GM18861 (cell line): ENCODE measurements around the gene RANGAP1.
"Not testable (repeated sequence)": the region's sequence is repeated elsewhere in the genome, so short reads cannot be mapped to it uniquely, and the experiment has no call there.

Source experiments
- ATAC-seq: cut with Tn5 transposase; IDR thresholded peaks from one replicate; pipeline ENCODE4 v1.9.1; 2021; ENCODE audit not compliant: unreplicated experiment

RANGAP1 gene

DNA sequence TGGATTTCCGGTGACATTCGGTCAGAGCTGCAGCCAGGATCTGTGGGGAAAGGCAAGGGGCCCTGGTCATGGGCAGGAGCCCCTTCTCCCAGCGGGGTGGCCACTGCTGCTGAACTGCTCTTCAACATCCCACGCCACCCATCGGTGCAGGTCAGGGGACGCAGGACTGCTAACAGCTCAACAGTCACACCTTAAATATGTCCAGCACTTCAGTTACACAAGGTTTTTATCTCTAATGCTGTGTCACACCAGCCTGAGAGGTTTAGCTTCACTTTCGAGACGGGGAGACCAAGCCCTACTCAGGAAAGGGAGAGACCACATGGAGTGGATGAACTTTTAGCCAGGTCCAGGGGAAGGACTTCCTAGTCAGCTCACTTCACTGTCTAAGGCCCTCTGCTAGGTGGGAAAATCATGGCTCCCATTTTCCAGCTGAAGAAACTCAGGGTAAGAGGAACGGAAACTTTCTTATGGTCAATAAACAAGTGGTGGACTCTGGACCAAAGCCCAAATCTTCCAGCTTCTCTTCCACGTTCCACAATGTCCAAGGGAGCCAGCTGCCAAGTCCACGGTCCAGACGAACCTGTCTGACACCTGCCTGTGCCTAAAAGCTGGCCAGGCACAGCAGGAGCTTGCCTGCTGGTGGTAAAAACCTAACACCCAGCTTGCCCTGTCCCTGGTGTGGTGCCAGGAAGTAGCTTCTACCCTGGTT lies 24.3 kb downstream of the RANGAP1 start:
- no peak for ATAC-seq

DNA sequence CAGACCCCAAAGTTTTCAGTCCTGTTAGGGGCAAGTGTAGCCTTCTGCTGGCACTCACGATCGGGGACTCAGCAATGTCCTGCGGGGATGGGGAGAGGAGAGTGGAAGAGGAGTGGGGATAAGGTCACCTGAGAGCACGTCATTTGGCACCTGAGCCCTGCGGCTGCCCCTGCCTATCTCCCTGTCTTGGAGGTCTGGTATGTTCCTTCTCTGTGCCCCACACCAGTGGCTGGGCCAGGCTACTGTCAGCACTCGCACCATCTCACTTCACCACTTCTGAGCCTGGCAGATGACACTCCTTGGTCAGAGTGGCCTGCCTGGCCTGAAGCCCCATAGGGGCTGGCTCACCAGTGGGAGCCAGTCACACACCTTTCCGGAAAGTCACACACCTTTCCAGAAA lies 25.1 kb downstream of the RANGAP1 start:
- no peak for ATAC-seq

DNA sequence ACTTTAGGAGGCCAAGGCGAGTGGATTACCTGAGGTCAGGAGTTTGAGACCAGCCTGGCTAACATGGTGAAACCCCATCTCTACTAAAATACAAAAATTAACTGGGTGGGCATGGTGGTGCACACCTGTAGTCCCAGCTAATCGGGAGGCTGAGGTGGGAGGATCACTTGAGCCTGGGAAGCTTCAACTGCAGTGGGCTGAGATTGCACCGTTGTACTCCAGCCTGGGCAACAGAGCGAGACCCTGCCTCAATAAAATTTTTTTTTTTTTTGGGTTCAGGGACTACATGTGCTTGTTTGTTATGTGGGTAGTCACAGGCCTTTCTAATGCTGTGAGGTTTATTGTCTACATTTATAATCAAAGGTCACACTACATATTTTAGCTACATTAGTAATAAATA lies 26.2 kb downstream of the RANGAP1 start:
- not testable (repeated sequence) for ATAC-seq

DNA sequence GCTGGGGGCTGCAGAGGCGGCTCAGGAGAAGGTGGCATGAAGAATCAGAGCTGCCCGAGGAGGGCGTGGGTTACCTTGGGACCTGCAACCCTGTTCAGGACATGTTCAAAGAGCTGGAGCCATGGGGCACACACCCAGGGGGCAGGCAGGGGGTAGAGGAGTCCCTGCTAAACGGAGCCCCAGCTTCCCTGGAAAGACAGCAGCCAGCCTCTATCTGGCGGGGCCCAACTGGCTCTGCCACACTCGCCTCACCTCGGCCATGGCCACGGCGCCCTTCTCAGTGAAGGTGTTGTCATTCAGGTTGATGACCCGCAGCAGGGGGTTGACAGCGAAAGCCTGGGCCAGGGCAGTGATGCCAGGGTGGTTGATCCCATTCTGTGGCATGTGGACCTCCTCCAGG lies 28.3 kb downstream of the RANGAP1 start:
- ATAC-seq: no peak

DNA sequence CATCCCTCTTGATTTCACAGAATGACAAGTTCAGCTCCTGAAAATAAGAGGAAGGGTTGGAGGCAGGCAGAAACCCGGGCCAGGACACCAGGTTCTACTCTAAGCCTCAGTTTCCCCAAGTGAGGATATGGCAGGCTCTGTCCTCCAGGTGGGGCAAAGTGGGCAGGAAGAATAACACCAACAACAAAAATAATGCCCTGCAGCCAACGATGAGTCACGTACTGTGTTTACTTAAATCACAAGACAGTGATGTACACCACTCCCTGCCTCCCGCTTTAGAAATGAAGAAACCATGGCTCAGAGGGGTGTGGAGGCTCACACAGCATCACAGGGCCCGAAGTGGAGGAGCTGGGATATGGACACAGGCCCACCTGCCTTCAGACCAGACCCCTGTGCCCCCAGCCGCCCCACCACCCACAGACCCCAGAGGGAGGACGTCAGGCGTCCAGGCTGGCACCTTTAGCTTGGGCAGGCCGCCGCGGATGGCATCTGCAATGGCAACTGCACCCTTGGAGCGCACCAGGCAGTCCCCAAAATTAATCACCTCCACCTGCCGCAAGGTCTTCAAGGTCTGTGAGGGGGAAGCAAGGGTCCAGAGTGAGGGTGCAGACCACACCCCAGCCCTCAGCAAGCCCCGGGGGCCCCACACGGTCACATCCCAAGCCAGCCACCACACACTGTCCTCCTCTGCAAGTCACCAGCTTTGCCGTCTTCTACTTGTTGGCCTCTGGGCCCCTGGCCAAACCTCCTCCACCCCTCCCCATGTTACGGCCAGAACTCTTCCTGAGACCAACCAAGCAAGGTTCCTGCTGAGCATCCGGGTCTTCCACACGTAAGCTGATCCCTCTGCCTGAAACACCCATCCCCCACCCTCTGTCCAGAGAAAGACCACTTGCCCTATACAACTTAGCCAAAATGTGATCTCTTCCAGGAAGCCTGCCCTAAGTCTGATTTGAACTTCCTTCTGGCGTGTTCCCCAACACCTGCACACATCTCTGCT lies 29.4 kb downstream of the RANGAP1 start:
- ATAC-seq: no peak

DNA sequence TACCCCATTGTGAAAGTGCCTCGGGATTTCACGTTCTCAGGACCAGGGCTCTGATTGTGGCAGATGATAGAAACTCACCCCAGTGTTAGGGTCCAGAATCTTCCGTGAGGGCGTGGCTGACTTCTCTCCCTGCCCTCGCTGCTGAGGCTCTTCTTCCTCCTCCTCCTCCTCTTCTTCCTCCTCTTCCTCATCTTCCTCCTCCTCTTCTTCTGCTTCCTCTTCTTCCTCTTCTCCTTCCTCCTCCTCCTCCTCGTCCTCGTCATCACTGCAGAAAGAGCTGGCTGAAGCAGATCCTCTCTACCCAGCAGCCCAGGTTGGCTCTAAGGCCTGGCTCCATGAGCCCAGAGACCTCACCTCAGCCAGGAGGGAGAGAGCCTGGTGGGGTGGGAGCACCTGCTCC lies 31.8 kb downstream of the RANGAP1 start:
- ATAC-seq: no peak

DNA sequence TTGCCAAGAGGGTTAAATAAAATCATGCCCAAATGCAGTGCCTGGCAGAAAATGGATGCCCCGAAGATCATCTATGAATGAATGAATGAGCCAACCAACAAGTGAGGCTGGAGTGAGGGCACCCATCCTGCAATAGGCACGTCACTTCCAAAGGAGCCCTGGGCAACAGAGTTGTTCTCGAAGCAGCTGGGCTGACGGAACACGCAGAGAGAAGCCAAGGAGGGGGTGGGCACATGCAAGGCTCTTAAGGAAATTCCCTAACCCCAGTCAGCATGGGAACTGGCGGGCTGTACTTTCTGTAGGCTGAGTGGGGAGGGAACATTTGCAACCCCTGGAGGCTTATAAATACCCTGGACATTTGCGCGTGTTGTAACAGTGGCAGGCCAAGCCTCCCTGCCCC lies 33.6 kb downstream of the RANGAP1 start:
- no peak for ATAC-seq

DNA sequence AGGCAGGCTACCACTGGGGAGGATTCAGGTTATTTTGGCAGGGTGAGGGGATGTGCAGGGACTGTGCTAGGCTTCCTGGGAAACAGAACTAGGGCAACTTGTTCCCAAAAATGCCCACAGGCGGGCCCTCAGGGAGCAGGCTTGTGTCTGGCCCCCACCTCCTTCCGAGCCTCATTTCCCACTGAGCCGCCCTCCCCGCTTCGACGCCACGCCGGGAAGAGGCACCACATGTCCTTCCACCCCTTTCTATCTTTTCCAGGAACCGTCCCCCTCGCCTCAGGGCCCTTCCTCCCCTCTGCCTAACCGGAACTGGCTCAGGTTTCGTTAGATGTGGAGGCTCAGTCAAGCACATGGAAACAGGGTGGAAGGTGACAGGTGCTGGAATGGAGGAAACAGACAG lies 35.9 kb downstream of the RANGAP1 start:
- no peak for ATAC-seq

DNA sequence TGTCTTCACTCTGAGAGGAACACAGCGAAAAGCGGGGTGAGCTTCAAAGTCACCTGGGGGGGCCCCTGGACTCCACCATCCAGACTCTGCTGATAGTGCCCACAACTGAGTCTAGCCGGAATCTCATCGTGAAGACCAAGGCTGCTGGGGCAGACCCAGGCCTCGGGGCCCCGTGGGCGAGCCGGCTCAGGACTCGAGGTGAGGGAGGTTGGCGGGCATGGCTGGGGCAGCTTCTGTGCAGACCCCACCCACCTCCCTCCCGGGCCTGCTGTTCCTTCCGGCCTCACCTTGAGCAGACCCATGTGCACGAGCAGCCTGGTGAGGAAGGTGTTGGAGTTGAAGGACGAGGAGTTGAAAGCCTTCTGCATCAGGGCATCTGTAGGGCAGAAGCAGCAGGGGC lies 36.5 kb downstream of the RANGAP1 start:
- no peak for ATAC-seq

DNA sequence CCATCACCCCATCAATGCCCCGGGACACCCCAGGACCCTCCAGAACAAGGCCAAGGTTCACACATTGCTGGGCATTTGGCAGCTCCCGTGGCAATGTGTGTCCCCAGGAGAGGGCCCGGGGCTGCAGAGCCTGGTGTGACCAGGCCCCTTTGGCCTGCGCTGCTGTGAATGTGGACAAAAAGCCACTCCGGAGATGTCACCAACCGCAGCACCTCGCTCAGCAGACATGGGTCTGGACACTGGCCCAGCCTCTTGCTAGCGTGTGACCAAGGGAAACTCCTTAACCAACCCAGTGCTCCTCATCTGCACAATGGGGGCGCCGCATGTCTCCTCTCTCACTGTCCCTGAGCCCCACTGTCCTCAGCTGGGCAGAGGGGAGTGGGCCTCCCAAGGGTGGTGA lies 37.2 kb downstream of the RANGAP1 start:
- ATAC-seq: no peak

DNA sequence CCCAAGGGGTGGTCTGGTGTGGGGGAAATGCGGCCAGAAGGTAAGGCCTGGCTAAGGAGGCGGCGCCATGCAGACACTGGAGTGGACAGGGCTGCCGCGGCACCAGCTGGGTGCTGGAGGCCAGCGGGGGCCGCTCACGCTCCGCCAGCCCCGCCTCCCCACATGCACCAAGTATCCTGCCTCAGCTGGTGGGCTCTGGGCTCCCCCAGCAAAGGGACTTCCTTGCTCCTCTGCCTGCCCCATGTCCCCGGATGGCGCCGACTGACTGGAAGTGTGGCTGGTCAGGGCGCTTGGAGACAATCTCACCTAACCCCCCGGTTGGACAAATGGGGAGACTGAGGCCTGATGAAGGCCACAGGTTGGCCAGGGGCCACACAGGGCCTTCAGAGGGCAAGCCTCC lies 37.7 kb downstream of the RANGAP1 start:
- ATAC-seq: no peak

DNA sequence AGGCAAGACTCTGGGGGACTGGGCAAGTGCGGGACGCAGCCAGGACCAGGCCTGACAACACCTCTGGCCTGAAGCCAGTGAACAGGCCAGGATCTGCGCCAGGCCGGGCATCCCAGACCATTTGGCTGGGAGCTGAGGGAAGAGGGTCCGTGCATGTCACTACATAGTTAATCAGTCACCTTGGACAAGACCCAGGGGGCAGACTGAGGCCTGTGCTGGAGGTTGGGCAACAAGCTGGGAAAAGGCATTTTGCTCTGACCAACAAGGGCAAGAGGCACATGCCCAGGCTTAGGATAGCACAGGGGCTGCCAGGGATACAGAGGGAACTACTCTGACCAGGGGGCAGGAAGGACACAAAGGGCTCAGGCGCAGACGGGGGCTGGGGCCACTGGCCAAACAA lies 38.3 kb downstream of the RANGAP1 start:
- ATAC-seq: no peak

DNA sequence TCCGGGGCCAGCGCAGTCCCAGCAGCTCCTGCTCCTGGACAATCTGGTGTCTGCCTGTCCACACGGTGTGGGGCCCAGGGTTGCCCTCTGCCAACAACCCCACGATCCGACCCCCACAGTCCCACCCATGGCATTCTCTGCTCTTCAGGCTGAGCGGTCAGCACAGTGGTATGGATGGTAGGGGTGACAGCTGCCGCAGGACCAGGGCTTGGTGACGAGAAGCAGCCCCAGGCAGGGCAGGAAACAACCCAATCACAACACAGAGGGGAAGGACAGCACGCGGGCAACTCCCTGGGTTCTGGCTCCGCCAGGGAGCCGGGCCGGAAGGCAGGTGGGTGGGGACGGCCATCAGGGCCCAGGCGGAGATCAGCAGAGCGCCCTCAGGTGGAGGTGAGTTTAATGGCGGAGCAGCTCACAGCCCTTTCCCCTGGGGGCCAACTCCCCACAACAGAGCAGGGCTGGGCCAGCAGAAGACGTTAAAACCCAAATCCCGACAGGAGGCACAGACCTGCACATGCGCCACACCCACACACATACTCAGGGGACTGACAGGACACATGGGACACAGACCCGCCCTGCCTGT lies 40.0 kb downstream of the RANGAP1 start:
- no peak for ATAC-seq

DNA sequence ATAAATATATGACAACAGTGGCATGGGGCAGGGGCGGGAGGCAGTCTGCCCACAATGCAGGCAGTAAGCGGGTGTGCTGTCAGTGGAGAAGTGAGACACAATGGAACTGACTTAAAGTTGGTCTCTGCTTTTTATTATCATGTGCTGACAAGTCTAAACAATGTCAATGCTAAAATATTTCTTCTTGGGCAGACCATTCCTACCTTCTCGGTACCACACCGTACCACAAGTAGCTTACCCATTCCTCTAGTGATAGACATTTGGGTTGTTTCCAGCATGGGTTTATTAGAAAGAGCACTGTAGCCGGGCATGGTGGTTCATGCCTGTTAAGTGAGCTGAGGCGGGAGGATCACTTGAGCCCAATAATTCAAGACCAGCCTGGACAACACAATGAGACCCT lies 42.6 kb downstream of the RANGAP1 start:
- no peak for ATAC-seq

DNA sequence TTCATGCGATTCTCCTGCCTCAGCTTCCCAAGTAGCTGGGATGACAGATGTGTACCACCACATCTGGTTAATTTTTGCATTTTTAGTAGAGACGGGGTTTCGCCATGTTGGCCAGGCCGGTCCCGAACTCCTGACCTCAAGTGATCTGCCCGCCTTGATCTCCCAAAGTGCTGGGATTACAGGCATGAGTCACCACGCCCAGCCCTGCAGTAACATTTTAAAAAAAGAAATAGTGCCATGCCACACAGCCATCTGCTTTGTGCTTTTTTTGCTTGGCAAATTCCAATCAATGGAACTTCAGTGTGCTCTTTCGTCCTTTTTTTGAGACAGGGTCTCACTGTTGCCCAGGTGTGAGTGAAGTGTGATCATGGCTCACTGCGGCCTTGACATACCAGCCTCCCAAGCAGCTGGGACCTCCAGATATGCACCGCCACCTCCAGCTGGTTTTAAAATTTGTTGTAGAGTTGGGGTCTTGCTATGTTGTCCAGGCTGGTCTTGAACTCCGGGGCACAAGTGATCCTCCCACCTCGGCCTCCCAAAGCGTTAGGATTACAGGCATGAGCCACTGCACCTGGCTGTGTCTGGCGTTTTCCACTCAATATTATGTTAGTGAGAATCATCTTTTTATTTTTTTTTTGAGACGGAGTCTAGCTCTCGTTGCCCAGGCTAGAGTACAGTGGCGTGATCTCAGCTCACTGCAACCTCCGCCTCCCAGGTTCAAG lies 43.4 kb downstream of the RANGAP1 start:
- ATAC-seq: no peak

DNA sequence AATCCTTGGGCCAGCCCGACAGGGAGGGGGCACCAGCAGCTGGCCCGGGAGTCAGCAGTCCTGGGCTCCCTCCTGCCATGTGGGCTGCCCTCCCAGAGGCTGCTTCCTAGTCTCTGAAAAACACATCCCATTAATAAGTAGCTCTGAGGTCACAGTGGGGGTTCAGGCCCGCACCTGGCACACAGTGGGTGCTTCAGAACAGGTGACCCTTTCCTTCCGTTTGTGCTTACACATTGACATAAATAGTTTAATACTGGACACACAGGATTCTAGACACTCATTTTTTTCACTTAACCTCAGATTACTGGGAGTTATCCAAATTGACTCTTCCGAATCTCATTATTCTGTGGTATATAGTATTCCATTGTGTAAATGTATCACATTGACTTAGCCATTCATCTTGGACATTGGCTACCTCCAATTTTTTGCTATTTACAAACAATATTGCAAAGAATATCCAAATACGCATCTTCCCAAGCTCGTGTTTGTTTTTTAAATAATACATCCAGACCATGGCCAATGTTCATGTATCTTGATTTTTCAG lies 44.8 kb downstream of the RANGAP1 start:
- no peak for ATAC-seq

DNA sequence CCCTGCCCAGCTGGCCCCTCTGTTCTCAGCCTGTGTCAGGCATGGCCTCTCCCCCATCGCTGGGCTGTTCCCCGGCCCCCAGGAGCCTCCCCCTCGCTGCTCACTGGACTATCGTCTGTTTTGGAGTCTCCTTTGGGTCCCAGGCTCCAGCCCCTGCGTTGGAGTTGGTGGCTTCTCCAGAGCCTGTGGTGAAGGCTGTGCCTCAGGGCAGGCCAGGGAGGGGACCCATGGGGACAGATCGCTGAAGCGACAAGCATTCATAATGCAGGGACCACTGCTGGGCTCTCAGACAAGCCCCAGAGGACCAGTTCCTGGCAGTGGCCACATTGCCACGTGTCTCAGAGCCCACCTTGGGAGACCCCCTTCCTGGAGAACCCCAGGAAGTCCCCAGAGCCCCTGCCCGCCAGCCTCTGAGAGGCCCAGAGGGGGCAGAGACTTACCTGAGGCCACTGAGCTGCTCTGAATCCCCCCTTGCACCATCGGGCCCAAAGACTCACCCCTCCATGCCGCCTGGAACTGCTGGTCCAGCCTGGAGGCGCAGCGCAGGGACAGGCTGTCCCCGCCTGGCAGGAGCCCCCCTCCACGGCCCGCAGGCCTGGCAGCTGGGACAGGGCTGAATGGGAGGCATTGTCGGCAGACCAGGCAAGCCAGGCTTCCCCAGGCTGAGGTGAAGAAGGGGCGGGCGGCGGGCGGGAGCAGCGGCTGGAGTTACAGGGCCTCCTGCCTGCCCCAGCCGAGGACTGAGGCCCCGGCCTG lies 45.4 kb downstream of the RANGAP1 start, which contains the start of gene CHADL:
Gene CHADL (minus strand): TSS at position 555 of the 756 bp plus-strand sequence. CDS start 50 bp downstream, at position 505.
- ATAC-seq: no peak

DNA sequence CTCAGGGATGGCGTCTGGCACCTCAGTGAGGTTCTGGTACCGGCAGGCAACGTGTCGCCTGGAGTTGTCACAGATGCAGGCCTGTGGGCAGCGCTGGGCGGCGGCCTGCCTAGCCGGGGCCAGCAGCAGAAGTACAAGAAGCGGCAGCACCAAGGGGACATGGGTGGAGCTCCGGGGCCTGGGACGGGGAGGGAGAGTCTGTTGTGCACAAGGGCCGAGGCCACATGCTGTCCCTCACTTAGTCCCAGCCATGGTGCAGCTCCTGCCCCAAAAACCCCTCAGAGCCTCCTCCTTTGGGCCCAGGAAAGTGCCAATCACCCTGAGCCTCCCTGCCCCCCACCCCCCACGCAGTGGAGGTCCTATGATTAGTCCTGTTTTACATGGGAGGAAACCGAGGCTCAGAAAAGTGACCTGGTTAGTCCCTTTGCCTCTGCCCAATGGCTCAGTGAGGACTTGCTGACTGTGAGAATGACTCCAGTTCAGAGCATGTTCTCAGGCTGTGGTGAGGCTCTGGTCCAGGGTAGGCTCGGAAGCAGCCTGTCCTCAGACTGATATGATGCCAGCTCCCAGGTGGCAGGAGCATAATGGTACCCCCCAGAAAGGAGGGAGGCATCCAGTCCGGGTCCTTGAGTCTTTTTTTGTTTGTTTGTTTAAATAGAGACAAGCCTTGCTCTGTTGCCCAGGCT lies 46.4 kb downstream of the RANGAP1 start:
- no peak for ATAC-seq
